Activated CD4-positive, alpha-beta T cell treated with anti-CD3 and anti-CD28 coated beads, Interleukin-2, Interleukin-6, amounts not matched to agents 100 ng/mL and 50 ng/mL, durations not matched to agents 16 hours and 8 hours (primary cell): ENCODE results near the gene SNAPC3.
"Not testable (repeated sequence)": the region's sequence is repeated elsewhere in the genome, so short reads cannot be mapped to it uniquely, and the experiment has no call there.

ENCODE experiments used
- DNase-seq: peaks from one replicate; pipeline ENCODE4 v3.0.0-alpha.2; 2020

Gene SNAPC3

DNA sequence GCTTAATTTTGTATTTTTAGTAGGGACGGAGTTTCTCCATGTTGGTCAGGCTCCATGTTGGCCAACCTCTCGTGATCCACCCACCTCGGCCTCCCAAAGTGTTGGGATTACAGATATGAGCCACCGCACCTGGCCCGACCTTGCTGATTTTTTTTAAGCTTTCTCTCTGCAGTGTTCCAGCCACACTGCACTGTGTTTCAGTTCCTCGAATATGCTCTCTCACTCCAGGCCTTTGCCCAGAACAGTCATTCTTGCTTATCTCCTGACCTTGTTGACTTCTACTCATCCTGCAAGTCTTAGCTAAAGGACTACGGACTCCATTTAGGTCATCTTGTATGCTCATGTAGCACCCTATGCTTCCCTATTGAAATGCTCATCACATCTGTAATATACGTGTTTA is 3.3 kb downstream of the SNAPC3 start:
- no peak for DNase-seq

DNA sequence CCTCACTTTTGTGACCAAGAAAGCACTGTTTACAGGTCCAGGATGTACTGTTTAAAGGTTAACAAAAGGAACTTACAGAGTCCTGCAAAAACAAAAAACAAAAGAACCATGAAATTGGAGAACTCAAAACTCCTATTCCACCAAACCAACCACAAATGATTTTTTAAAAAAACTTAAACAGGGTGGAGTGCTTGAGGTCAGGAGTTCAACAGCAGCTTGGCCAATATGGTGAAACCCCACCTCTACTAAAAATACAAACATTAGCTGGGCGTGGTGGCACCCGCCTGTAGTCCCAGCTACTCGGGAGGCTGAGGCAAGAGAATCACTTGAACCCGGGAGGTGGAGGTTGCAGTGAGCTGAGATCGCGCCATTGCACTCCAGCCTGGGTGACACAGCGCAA is 5.0 kb downstream of the SNAPC3 start:
- DNase-seq: not testable (repeated sequence)

DNA sequence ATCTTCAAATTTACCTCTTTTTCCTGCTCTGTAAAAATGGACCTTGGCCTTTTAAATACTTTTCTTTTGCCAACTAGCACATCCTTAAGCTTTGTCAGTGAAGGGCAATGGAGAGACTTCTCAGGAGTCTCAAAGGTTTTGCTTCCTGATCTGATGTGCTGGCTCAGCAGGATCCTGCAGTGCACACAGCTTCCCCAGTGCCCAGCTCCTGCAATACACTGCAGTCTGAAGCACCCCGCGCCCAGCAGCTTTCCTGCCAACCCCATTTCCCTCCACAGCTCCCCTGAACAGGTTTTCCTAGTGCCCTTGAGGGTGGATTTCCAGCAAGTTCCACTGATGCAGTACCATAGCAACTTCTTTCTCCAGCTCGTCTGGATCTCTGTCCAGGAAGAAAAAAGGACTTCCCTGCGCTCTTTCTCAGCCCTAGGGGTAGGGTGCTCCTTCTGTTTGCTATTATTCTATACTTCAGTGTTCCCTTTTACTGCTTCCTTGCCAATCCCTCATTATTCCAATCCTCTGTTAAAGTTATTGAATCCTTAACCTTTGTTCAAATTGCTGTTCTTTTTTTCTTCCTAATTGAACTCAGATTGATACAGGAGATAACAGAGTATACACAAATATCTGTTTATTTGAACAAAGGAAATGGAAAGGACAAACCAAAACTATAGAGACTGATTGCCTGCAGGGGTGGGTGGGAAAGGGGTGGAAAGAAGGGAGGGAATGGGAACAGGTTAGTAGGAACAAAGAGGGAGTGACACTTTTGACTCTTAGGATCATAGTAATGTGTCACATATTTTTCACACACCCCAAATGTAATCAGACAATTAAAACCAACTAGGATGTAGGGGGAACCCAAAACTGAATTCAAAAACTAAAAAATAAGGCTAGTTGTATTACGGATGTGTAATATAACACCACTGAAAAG is 8.5 kb downstream of the SNAPC3 start:
- no peak for DNase-seq

DNA sequence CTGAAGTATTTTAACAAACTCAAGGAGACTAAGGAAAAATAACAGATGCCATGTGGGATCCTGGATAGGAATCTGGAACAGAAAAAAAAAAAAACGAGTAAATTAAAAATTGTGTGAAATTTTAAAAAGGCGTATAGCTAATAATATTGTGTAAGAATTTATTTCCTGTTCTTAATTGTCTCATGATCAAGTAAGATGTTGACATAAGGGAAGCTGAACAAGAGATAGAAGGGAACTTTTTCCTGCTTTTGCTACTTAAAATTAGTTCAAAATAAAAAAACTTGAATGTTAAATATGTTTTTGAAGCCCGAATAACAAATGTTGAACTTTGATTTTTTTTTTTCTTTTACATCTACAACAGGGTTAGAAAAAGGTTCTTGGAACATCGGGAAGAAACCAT is 10.5 kb downstream of the SNAPC3 start:
- no peak for DNase-seq

DNA sequence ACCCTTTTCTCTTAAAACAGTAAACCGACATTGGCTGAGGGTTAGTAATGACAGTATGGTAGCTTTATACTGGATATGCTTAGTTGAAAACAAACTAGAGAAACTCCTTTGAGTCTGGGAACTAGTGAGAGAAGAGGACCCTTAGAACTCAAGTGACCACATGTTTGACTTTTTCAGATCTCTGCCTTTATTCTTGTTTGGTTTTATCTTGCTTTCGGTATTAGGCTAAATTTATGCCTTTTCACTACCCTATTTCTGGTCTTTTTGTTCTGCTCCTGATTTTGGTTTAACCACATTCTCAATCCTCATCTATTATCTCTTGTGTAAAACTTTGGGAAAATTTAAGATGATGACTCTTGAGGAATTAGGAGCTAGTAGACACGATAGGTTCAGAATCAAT is 11.0 kb downstream of the SNAPC3 start:
- DNase-seq: no peak

DNA sequence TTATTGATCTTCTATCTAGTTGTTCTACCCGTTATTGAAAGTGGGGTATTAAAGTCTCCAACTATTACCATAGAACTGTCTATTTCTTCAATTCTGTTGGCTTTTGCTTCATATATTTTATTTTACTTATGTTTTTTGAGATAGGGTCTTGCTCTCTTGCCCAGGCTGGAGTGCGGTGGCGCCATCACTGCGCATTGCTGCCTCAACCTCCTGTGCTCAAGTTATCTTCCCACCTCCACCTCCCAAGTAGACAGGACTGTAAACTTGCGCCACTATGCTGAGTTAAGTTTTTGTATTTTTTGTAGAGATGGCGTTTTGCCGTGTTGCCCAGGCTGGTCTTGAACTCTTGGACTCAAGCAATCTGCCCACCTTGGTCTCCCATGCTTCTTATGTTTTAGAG is 16.2 kb downstream of the SNAPC3 start:
- DNase-seq: no peak

DNA sequence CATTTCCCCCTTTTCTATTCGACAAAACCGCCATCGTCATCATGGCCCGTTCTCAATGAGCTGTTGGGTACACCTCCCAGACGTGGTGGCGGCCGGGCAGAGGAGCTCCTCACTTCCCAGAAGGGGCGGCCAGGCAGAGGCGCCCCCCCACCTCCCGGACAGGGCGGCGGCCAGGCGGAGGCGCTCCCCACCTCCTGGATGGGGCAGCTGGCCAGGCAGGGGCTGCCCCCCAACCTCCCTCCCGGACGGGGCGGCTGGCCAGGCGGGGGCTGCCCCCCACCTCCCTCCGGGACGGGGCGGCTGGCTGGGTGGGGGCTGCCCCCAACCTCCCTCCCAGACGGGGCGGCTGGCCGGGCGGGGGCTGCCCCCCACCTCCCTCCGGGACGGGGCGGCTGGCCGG is 19.2 kb downstream of the SNAPC3 start:
- not testable (repeated sequence) for DNase-seq

DNA sequence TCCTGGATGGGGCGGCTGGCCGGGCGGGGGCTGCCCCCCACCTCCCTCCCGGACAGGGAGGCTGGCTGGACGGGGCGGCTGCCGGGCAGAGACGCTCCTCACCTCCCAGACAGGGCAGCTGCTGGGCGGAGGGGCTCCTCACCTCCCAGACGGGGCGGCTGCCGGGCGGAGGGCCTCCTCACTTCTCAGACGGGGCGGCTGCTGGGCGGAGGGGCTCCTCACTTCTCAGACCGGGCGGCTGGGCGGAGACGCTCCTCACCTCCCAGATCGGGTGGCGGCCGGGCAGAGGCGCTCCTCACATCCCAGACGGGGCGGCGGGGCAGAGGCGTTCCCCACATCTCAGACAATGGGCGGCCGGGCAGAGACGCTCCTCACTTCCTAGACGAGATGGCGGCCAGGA is 19.6 kb downstream of the SNAPC3 start:
- DNase-seq: not testable (repeated sequence)

DNA sequence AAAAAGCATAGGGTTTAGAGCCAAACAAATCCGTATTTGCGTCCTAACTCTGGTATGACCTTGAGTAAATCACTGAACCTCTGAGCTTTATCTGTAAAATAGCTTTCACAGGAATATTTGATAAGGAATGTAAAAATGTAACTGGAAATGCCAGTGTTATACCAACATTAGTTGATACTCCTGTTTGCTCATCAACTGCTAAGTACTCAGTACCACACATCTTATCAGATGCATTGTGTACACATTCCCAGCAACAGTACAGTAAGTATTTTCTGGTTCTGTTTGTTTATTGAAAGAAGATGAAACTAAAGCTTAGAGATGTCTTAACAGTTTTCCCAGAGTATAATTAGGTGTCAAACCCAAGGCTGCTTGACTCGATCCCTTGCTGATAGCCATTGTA is 21.5 kb downstream of the SNAPC3 start:
- DNase-seq: no peak

DNA sequence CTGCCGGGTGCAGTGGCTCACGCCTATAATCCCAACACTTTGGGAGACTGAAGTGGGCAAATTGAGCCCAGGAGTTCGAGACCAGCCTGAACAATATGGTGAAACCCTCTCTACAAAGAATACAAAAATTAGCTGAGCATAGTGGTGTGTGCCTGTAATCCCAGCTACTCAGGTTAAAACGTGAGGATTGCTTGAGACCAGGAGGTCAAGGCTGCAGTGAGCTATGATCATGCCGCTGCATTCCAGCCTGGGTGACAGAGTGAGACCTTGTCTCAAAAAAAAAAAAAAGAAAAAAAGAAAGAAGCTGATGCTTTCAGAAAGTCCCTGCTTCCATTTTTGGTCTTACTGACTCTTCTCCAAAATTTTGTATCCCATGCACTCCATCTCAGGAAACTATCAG is 31.3 kb downstream of the SNAPC3 start:
- no peak for DNase-seq

DNA sequence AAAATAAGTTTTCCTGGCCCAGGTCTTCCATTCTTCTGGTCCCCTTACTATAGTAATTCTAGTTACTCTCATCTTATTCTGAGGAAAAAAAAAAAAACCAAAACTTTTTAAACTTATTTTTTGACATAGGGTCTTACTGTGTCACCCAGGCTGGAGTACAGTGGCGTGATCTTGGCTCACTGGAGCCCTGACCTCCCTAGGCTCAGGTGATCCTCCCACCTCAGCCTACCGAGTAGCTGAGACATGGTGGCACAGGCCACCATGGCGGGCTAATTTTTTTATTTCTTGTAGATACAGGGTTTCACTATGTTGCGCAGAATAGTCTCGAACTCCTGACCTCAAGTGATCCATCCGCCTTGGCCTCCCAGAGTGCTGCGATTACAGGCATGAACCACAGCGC is 38.4 kb downstream of the SNAPC3 start:
- DNase-seq: no peak

DNA sequence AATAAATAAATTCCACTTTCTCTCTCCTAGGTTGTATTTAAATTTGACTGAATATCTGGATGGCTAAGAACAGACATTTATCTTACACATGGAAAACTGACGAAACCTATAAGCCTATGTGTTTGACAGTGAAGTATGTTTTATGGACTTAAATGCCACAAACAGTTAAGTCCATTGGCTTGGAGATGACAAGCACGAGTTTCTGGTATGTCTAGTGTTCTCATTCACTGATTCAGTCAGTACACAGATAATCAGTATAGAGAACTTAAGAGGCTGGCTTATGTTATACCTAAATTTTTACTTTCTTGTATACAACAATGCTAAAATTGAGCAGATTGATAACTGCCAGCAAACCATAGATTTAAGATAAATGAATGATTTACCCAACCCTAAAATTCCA is 38.9 kb downstream of the SNAPC3 start:
- no peak for DNase-seq

DNA sequence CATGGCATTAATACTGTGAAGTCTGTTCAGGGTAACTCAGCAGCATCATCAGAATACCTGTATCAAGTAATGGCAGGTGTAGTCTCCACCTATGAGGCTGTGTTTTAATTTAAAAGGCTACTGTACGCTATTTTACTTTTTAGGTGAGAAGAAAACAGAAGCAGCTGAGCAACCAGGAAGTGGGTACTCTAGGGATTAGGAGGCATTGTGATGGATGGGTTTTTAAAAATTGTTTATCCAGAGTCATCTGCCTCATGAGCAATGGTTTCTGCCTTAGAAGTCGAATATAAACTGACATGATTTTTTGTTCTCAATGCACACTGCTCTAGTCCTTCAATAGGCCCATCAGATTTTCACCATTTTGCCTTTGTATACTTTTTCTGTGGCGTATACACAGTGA is 45.5 kb downstream of the SNAPC3 start:
- DNase-seq: no peak

DNA sequence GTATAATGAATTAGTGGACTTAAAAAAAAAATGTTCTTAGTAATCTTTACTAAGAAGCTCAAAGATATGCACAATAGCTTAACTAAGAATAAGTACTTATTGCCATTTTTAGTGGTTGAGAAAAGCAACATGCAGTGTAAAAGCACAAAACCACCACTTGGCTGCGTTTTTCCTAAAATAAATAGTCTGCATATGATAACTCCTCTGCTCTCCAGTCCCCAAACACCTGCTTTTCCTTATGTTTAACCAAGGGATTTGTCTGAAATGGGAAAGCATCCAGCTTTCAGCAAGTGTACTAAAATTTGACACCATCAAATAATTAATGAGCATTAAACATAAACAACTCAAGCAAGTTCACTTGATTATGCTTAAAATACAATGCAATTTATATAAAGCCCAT is 46.7 kb downstream of the SNAPC3 start:
- no peak for DNase-seq

DNA sequence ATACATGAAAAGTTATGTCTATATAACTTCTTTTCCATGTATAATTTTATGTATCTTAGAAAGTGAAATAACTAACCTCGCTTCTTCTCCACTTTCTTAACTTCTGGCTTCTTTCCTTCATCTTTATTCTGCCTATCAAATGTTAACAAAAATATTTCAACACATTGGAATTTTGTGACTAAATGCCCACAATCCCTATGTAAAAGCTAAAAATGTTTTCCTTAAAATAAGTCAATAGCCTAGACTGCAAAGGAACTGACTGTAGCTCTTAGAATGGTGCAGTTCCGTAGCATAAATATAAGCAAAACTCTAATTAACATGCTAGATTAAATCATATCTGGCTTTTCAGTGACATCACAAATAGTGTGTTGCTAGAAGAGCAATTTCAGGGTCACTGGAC is 47.2 kb downstream of the SNAPC3 start:
- DNase-seq: no peak

DNA sequence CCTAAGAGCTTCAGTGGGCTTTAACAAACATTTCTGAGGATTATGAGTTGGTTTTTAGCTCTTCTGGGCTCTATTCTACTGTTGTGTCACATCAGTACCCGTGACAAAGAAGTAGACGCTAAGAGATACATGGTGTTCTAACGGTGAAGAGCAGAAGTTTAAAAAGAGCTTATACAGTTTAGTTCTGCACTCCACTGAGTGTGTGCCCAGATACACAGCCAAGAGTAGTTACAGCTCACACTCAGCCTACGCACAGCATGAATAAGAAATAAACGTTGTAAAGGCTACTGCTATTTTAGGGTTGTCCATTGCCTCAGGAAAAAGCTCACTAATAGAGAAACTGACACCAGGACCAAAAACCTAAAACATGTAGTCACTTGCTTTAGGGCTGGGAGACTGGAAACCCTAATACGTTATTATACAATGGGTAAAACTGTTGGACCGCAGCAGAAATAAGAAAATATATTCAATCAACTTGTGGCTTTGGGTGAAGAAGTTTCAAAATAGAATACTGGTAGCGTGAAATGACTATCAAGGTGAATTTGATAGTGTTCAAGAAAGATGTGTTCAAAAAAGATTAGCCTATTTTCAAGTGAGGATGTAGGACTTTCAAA is 53.4 kb downstream of the SNAPC3 start:
- no peak for DNase-seq

DNA sequence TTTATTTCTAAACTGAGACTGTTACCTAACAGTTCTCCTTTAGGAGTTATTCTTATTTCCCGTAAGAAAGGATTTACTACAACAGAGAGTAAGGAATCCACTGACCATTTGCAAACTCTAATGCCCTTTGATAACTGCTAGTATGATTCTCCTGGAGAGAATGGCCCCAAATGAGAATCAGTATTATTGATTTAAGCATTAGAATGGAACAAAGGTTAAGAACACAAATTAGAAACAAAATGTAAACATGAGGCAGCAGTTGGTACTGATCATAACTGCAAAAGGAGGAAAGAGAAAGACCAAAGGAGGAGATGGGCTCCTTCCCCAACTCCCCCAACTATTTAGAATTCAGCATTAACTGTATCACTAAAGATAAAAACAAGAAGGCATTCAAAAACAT is 57.4 kb downstream of the SNAPC3 start:
- DNase-seq: no peak

DNA sequence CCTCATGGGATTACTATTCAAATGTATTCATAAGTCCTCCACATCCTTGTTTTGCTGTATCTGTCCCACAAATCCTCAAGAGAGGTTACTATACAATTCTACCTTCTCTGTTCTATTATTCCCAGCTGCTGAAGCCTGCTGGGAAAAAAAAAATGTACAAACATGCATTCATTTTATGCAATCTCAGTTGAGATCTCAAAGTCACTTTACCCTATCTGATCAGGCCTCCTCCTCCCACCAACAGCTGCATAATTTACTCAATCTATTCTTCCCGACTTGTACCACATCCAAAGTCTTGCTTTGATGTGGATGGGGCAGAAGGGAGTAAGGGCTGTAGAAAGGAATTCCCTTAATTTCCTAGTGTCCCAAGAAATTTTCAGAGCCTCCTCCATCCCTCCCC is 59.5 kb downstream of the SNAPC3 start:
- no peak for DNase-seq

DNA sequence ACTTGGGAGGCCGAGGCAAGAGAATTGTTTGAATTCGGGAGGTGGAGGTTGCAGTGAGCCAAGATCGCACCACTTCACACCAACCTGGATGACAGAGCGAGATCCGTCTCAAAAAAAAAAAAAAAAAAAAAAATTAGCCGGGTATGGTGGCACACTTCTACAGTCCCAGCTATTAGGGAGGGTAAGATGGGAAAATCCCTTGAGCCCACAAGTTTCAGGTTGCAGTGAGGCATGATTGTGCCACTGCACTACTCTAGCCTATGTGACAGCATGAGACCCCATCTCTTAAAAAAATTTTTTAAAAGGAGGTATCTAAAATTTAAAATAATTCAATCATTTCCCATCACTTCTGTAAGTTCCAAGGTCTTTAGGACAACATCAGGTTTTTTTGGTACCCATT is 62.1 kb downstream of the SNAPC3 start:
- DNase-seq: no peak

DNA sequence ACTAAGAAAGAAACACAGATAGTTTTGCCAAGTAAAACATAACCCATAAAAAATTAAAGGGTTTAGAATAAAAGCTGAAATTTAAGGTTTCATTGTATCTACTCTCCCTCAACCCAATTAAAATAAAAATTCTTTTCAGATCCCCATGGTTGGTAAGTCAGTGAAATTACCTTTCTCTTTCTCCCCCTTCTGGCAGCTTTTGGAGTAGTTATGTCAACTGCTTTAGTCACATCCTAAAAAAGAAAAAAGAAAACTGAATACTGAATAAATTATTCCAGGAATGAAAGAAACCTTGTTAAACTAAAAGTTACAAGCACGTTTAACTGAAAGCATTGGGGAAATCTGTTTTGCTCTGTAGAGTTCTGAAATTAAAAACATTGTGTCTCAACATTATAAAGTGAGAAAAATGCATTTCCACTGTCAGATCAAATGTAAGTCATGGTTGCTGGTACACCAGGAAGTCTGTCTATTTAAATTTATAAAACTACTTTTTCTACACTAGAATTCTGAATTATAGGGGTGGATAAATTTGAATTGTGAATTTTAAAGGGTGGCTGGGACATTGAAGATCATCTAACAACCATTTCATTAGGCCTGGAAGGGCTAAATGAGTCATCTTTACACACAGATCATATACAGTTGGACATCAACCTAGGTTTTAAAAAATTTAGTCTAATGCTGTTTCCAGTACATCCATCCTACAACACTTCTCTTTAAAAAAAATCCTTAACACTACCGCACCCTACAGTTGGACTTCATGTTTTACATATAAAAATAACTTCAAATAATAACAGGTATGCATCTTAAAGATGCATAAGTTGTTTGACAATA is 63.4 kb downstream of the SNAPC3 start:
- DNase-seq: peak; percentile 23

DNA sequence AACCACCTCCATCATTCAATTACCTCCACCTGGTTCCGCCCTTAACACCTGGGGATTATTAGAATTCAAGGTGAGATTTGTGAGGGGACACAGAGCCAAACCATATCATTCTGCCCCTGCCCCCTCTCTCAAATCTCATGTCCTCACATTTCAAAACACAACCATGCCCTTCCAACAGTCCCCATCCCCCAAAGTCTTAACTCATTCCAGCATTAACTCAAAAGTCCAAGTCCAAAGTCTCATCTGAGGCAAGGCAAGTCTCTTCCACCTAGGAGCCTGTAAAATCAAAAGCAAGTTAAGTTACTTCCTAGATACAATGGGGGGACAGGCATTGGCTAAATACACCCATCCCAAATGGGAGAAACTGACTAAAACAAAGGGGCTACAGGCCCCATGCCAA is 69.3 kb downstream of the SNAPC3 start:
- DNase-seq: no peak

DNA sequence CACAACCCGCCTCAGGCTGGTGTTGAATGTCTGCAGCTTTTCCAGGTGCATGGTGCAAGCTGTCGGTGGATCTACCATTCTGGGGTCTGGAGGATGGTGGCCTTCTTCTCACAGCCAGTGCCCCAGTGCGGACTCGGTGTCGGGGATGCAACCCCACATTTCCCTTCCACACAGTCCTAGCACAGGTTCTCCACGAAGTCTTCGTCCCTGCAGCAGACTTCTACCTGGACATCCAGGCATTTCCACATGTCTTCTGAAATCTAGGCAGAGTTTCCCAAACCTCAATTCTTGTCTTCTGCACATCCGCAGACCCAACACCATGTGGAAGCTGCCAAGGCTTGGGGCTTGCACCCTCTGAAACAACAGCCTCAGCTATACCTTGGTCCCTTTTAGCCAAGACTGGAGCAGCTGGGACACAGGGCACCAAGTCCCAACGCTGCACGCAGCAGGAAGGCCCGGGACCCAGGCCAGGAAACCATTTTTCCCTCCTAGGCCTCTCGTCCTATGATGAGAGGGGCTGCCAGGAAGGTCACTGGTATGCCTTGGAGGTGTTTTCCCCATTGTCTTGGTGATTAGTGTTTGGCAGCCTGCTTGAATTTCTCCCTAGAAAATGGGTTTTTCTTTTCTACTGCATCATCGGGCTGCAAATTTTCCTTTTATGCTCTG is 69.9 kb downstream of the SNAPC3 start:
- no peak for DNase-seq
